K562 (cell line): Measurements from ENCODE around the gene SEC61A1. TPM values are rescaled to one million over a fixed set of nuclear protein-coding genes. Genes with fewer than 3 reads are reported as not detected.

ENCODE experiments used
- polyA plus RNA-seq, 8 experiments: library from polyadenylated mRNA; depleted of rRNA in 4 of 8; stranded (reverse) in 5 of 8; unstranded in 3 of 8; fragments of >200 nt; fragmentation: Nextera tagmentation in 2 of 8; fragmentation: Illumina TruSeq in 1 of 8; extraction: Ambion mirVana in 2 of 8; extraction: Trizol in 1 of 8; gene quantifications; 2 replicates each; pipeline versions ENCODE4 v1.2.1 to v1.2.3, GENCODE V29; 2011 to 2014; ENCODE audit warnings: inconsistent platforms in 1 of 8, missing spikeins in 1 of 8
- small RNA-seq: library from RNA; depleted of rRNA; stranded (forward); fragments of <200 nt; gene quantifications from one replicate; pipeline ENCODE3, GENCODE V24; 2014
- total RNA-seq, 7 experiments: library from RNA; depleted of rRNA in 6 of 7; stranded (reverse); fragments of >200 nt in 6 of 7; fragmentation: Illumina TruSeq in 2 of 7; extraction: Trizol in 2 of 7; gene quantifications; 2 replicates each; pipeline versions ENCODE4 v1.2.1 to v1.2.3, GENCODE V29; 2011 to 2021; ENCODE audit warnings: low replicate concordance in 1 of 7

Gene SEC61A1
- total and polyA plus RNA-seq, 9 of the 15 experiments (the other 6 are each of a cell fraction or from before 2014, with no cell fraction given): 1.9 to 140 (median 79.1) TPM

Small RNA genes lying within 50 kb of the gene (small RNA-seq; reads per million reads assigned to genes)
- gene RNU2-37P: 0.15 reads per million

Other genes with a start within 250 kb of the SEC61A1 start
- gene MGLL, start 229.9 kb upstream of the SEC61A1 start, total RNA-seq (2014; rRNA removed): 0.32 TPM in 1 of 2 replicates, not detected in the other
- not detected in 2 replicates for gene MGLL, start 229.9 kb upstream of the SEC61A1 start, total RNA-seq (2014; rRNA removed; fragmentation: Illumina TruSeq; extraction: Trizol)
- not detected in 2 replicates for gene MGLL, start 229.9 kb upstream of the SEC61A1 start, total RNA-seq (2015; rRNA removed; fragmentation: Illumina TruSeq; extraction: Trizol)
- 0.18 and 0.60 TPM in 2 replicates for gene MGLL, start 229.9 kb upstream of the SEC61A1 start, total RNA-seq (2021)
- gene MGLL, start 229.9 kb upstream of the SEC61A1 start, polyA plus RNA-seq (2011; rRNA removed): not detected in 2 replicates
- gene MGLL, start 229.9 kb upstream of the SEC61A1 start, polyA plus RNA-seq (2014; fragmentation: Illumina TruSeq; extraction: Trizol): not detected in 2 replicates
- not detected for gene MGLL, start 229.9 kb upstream of the SEC61A1 start, polyA plus RNA-seq (2014; fragmentation: Nextera tagmentation; extraction: Ambion mirVana)
- 0.12 TPM in 1 of 2 replicates, not detected in the other for gene MGLL, start 229.9 kb upstream of the SEC61A1 start, polyA plus RNA-seq (2014; rRNA removed)
- gene KBTBD12, start 137.2 kb upstream of the SEC61A1 start, total RNA-seq (2014; rRNA removed): not detected in 2 replicates
- gene KBTBD12, start 137.2 kb upstream of the SEC61A1 start, total RNA-seq (2014; rRNA removed; fragmentation: Illumina TruSeq; extraction: Trizol): not detected in 2 replicates
- gene KBTBD12, start 137.2 kb upstream of the SEC61A1 start, total RNA-seq (2015; rRNA removed; fragmentation: Illumina TruSeq; extraction: Trizol): not detected in 2 replicates
- gene KBTBD12, start 137.2 kb upstream of the SEC61A1 start, total RNA-seq (2021): not detected in 2 replicates
- not detected in 2 replicates for gene KBTBD12, start 137.2 kb upstream of the SEC61A1 start, polyA plus RNA-seq (2011; rRNA removed)
- not detected in 2 replicates for gene KBTBD12, start 137.2 kb upstream of the SEC61A1 start, polyA plus RNA-seq (2014; fragmentation: Illumina TruSeq; extraction: Trizol)
- gene KBTBD12, start 137.2 kb upstream of the SEC61A1 start, polyA plus RNA-seq (2014; fragmentation: Nextera tagmentation; extraction: Ambion mirVana): not detected
- not detected in 2 replicates for gene KBTBD12, start 137.2 kb upstream of the SEC61A1 start, polyA plus RNA-seq (2014; rRNA removed)
- 140 and 148 TPM in 2 replicates for gene RUVBL1, start 71.4 kb downstream of the SEC61A1 start, total RNA-seq (2014; rRNA removed)
- gene RUVBL1, start 71.4 kb downstream of the SEC61A1 start, total RNA-seq (2014; rRNA removed; fragmentation: Illumina TruSeq; extraction: Trizol): 117 and 119 TPM in 2 replicates
- 131 TPM in 2 replicates for gene RUVBL1, start 71.4 kb downstream of the SEC61A1 start, total RNA-seq (2015; rRNA removed; fragmentation: Illumina TruSeq; extraction: Trizol)
- 106 and 110 TPM in 2 replicates for gene RUVBL1, start 71.4 kb downstream of the SEC61A1 start, total RNA-seq (2021)
- gene RUVBL1, start 71.4 kb downstream of the SEC61A1 start, polyA plus RNA-seq (2011; rRNA removed): 69.8 and 94.4 TPM in 2 replicates
- gene RUVBL1, start 71.4 kb downstream of the SEC61A1 start, polyA plus RNA-seq (2014; fragmentation: Illumina TruSeq; extraction: Trizol): 140 and 147 TPM in 2 replicates
- 10 to 100 TPM; 20.7 to 40.2 TPM for gene RUVBL1, start 71.4 kb downstream of the SEC61A1 start, polyA plus RNA-seq (2014; fragmentation: Nextera tagmentation; extraction: Ambion mirVana)
- 103 and 113 TPM in 2 replicates for gene RUVBL1, start 71.4 kb downstream of the SEC61A1 start, polyA plus RNA-seq (2014; rRNA removed)
- 11.1 and 13.6 TPM in 2 replicates for gene EEFSEC, start 101.0 kb downstream of the SEC61A1 start, total RNA-seq (2014; rRNA removed)
- gene EEFSEC, start 101.0 kb downstream of the SEC61A1 start, total RNA-seq (2014; rRNA removed; fragmentation: Illumina TruSeq; extraction: Trizol): 1.3 and 2.0 TPM in 2 replicates
- 5.0 and 5.2 TPM in 2 replicates for gene EEFSEC, start 101.0 kb downstream of the SEC61A1 start, total RNA-seq (2015; rRNA removed; fragmentation: Illumina TruSeq; extraction: Trizol)
- 11.8 and 14.9 TPM in 2 replicates for gene EEFSEC, start 101.0 kb downstream of the SEC61A1 start, total RNA-seq (2021)
- gene EEFSEC, start 101.0 kb downstream of the SEC61A1 start, polyA plus RNA-seq (2011; rRNA removed): 7.7 and 10.5 TPM in 2 replicates
- 9.2 and 11.8 TPM in 2 replicates for gene EEFSEC, start 101.0 kb downstream of the SEC61A1 start, polyA plus RNA-seq (2014; fragmentation: Illumina TruSeq; extraction: Trizol)
- gene EEFSEC, start 101.0 kb downstream of the SEC61A1 start, polyA plus RNA-seq (2014; fragmentation: Nextera tagmentation; extraction: Ambion mirVana): under 1 TPM; 0.35 to 0.52 TPM
- gene EEFSEC, start 101.0 kb downstream of the SEC61A1 start, polyA plus RNA-seq (2014; rRNA removed): 8.6 and 11.6 TPM in 2 replicates